ENCODE data around the gene LLGL2.

DNA sequence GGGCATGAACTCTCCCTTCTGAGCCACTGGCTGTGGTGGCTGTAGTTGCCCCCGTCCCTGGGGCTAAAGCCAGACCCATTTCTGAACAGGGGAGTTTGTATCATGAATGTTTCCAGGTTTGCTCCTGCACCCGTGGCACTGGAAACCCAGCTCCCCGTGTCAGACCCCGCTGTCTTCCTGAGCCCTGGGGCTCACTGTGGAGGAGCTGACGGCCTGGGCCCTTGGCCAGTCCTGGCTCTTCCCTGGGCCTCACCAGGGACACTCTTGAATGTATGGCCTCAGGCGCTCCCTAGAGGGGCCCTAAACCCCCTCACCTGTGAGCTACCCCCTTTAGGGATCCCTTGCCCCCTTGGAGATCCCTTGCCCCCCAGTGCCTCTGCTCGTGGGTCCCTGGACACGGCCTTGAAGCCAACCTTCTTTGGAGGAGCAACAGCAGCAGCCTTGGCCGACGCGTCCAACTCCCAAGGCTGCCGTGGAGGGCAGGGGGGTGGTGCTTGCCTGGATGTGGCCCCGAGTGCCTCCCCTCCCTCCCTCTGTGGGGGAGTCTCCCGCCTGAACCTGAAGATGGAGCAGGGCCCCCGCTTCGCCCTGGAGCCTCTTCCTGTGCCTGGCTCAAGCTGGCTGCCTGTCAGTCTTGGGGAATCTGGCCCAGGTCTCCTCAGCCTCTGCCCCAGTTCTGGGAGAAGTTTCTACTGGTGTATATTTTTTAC is 26.0 kb upstream of the LLGL2 start:
- TF ChIP-seq, protein P1, sequence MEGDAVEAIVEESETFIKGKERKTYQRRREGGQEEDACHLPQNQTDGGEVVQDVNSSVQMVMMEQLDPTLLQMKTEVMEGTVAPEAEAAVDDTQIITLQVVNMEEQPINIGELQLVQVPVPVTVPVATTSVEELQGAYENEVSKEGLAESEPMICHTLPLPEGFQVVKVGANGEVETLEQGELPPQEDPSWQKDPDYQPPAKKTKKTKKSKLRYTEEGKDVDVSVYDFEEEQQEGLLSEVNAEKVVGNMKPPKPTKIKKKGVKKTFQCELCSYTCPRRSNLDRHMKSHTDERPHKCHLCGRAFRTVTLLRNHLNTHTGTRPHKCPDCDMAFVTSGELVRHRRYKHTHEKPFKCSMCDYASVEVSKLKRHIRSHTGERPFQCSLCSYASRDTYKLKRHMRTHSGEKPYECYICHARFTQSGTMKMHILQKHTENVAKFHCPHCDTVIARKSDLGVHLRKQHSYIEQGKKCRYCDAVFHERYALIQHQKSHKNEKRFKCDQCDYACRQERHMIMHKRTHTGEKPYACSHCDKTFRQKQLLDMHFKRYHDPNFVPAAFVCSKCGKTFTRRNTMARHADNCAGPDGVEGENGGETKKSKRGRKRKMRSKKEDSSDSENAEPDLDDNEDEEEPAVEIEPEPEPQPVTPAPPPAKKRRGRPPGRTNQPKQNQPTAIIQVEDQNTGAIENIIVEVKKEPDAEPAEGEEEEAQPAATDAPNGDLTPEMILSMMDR (IDR thresholded peaks at IDR 0.05 in 4 of 5, conservative IDR thresholded peaks at IDR 0.05 in 1 of 5): no peak
- no peak for TF ChIP-seq POLR2A (IDR thresholded peaks at IDR 0.05)
